Activated CD8-positive, alpha-beta memory T cell treated with anti-CD3 and anti-CD28 coated beads, Interleukin-2, amount 50 U/mL, for 24 hours (primary cell): ENCODE results near the gene SPO11.

Experiments used
- DNase-seq: peaks from one replicate; pipeline ENCODE4 v3.0.0-alpha.2; 2020; ENCODE audit errors: extremely low read depth

Gene SPO11

GRCh38 chr20:57391439-57392301, 62.1 kb downstream of the SPO11 start:
- no peak for DNase-seq

GRCh38 chr20:57392512-57393271, 63.1 kb downstream of the SPO11 start:
- no peak for DNase-seq
